Suprapubic skin (tissue), 4 donors: ENCODE data around the gene FN3K.

Experiments used
- CTCF ChIP-seq, 2 donors: fragments of 200-600 bp in 1 of 2; fragments of 450-650 bp in 1 of 2; sonication (generic) in 1 of 2; IDR thresholded peaks; one replicate each; pipeline ENCODE4 v1.5.1; 2016 to 2019; ENCODE audit warnings: antibody characterized with exemption in 2 of 2, mild to moderate bottlenecking in 1 of 2, moderate library complexity in 1 of 2
- EP300 ChIP-seq: sonication (generic); formaldehyde crosslinking; IDR thresholded peaks from one replicate; pipeline ENCODE4 v1.6.1; 2017; ENCODE audit warnings: antibody characterized with exemption
- POLR2A ChIP-seq, 2 donors: fragments of 450-650 bp; IDR thresholded peaks; one replicate each; pipeline ENCODE4 v1.6.1; 2017; ENCODE audit warnings: antibody characterized with exemption in 2 of 2, mild to moderate bottlenecking in 2 of 2, moderate library complexity in 2 of 2
- POLR2AphosphoS5 ChIP-seq, 3 donors: sonication (generic); formaldehyde crosslinking; IDR thresholded peaks; one replicate each; pipeline ENCODE4 v1.6.1; 2017; ENCODE audit warnings: antibody characterized with exemption in 3 of 3

- TF ChIP-seq POLR2A (IDR thresholded peaks at IDR 0.05) (no peak), POLR2AphosphoS5 (IDR thresholded peaks at IDR 0.05) (peak in 2 of 3 donors; percentile 80 to 94), EP300 (no peak), CTCF (IDR thresholded peaks at IDR 0.05) (no peak)
Measured at GRCh38 chr17:82751571-82752370, 16.4 kb downstream of the FN3K start, which contains the start of gene TBCD.
